ENCODE results near the gene TESPA1. TPM values are rescaled to one million over a fixed set of nuclear protein-coding genes. Genes with fewer than 3 reads are reported as not detected.

The TESPA1 gene
- total and polyA plus RNA-seq, 2 experiments from 2014 or later = 0.34 TPM; not detected in 1

GRCh38 chr12:55008944-55009585 is 24.5 kb upstream of the TESPA1 start (continued):
- no peak for TF ChIP-seq REST (IDR thresholded peaks at IDR 0.05; ENCODE audit: unreplicated experiment)

- H3K36me3 Mint-ChIP-seq (ENCODE audit: low read depth) = no peaks in the 10 kb centered on the region; the same call in 2 of the 3 replicates
- no peak overlapping the region for H3K4me3 Mint-ChIP-seq
- TF ChIP-seq ETS1 (IDR thresholded peaks at IDR 0.05) = no peak
- no peak for TF ChIP-seq NANOG (IDR thresholded peaks at IDR 0.05; ENCODE audit: borderline replicate concordance)
- TF ChIP-seq CTCF (conservative IDR thresholded peaks at IDR 0.05; ENCODE audit: low read depth in 2 of 2) = no peak
- TF ChIP-seq EZH2 (IDR thresholded peaks at IDR 0.05; ENCODE audit: low read depth, unreplicated experiment) = no peak
- no peak for TF ChIP-seq ZNF114 (CRISPR knock-in tag; IDR thresholded peaks at IDR 0.05)
These were observed 17.8 kb upstream of the TESPA1 start for GRCh38 chr12:55002355-55002754.

More at GRCh38 chr12:55002355-55002754, 17.8 kb upstream of the TESPA1 start:
- no peaks in the 10 kb centered on the region; the same call in 2 of the 3 replicates for H3K9me3 Mint-ChIP-seq
- Histone ChIP-seq H3K27me3 (ENCODE audit: insufficient read depth) (no peaks in the 10 kb centered on the region), H3K79me2 (replicated peaks; ENCODE audit: insufficient read depth) (no peaks in the 10 kb centered on the region), H3K4me2 (no peak overlapping the region), H3K9me2 (ENCODE audit: insufficient read depth) (peaks cover 5% of the 10 kb centered on the region; the same call in 1 of the 2 replicates), H4K20me1 (replicated peaks; ENCODE audit: insufficient read depth) (no peaks in the 10 kb centered on the region), H3K4me1 (ENCODE audit: insufficient read depth) (peaks cover 19% of the 10 kb centered on the region), H2AFZ (peak overlapping the region; percentile 16; the same call in 1 of the 2 replicates), H3K27ac (ENCODE audit: low read depth) (no peak overlapping the region), H3F3A (replicated peaks; ENCODE audit: low read depth) (no peaks in the 10 kb centered on the region), H3K4me3 (no peak overlapping the region), H3K36me3 (ENCODE audit: insufficient read depth) (no peaks in the 10 kb centered on the region)
- peaks cover 21% of the 10 kb centered on the region for H3K4me1 Mint-ChIP-seq
- H3K27ac Mint-ChIP-seq = 0 out of 2 replicates have a peak overlapping the region, but pooled peaks have one; percentile 32
- peaks cover 2% of the 10 kb centered on the region for H3K27me3 Mint-ChIP-seq (ENCODE audit: insufficient read depth, low read depth, poor library complexity)
- ATAC-seq (no peak), DNase-seq (ENCODE audit: low spot score) (no peak)

Measured in GM23338 (cell line).